GM03348 (cell line): ENCODE results near the gene SMIM41.

Experiments used
- DNase-seq: peaks from one replicate; pipeline ENCODE4 v3.0.0; 2012; ENCODE audit warnings: low spot score

Gene SMIM41

GRCh38 chr12:52079576-52080402, at the start of gene SMIM41:
SMIM41 (plus strand) TSS chr12:52079704; CDS start chr12:52079780, 76 bp downstream.
- DNase-seq: no peak

- peak; percentile 55 for DNase-seq
These were observed 47.1 kb upstream of the SMIM41 start for GRCh38 chr12:52032446-52032803.

GRCh38 chr12:52032804-52033445, 46.6 kb upstream of the SMIM41 start:
- peak; percentile 98 for DNase-seq

GRCh38 chr12:52033446-52034140, 45.9 kb upstream of the SMIM41 start:
- DNase-seq: no peak

- DNase-seq: no peak
These were observed 44.3 kb upstream of the SMIM41 start for GRCh38 chr12:52035190-52035589.

GRCh38 chr12:52035926-52036325, 43.6 kb upstream of the SMIM41 start:
- DNase-seq: no peak

GRCh38 chr12:52036587-52037171, 42.8 kb upstream of the SMIM41 start:
- DNase-seq: peak; percentile 94

GRCh38 chr12:52037248-52037861, 42.1 kb upstream of the SMIM41 start:
- peak; percentile 77 for DNase-seq

GRCh38 chr12:52038447-52038846, 41.1 kb upstream of the SMIM41 start:
- DNase-seq: no peak

- no peak for DNase-seq
These were observed 38.5 kb upstream of the SMIM41 start for GRCh38 chr12:52041035-52041434.

GRCh38 chr12:52041695-52042123, 37.8 kb upstream of the SMIM41 start:
- peak; percentile 58 for DNase-seq

GRCh38 chr12:52042706-52043385, 36.7 kb upstream of the SMIM41 start:
- DNase-seq: no peak

- DNase-seq: peak; percentile 33
These were observed 35.9 kb upstream of the SMIM41 start for GRCh38 chr12:52043386-52044212.

GRCh38 chr12:52044292-52044983, 35.1 kb upstream of the SMIM41 start:
- DNase-seq: peak; percentile 91

GRCh38 chr12:52045794-52046199, 33.7 kb upstream of the SMIM41 start:
- no peak for DNase-seq

GRCh38 chr12:52046859-52047258, 32.6 kb upstream of the SMIM41 start:
- no peak for DNase-seq

GRCh38 chr12:52049286-52049685, 30.2 kb upstream of the SMIM41 start:
- DNase-seq: no peak

GRCh38 chr12:52049688-52050087, 29.8 kb upstream of the SMIM41 start:
- DNase-seq: no peak

GRCh38 chr12:52050116-52050757, 29.3 kb upstream of the SMIM41 start:
- no peak for DNase-seq
